Right ventricle myocardium superior (tissue), 1 donor: ENCODE data around the gene ASIC2. TPM values are rescaled to one million over a fixed set of nuclear protein-coding genes. Genes with fewer than 3 reads are reported as not detected.

ENCODE experiments used
- ATAC-seq: fragments of 200-7000 bp; cut with Tn5 transposase; one replicate; pipeline ENCODE4 v1.9.1; 2020; ENCODE audit warnings: mild to moderate bottlenecking; ENCODE audit not compliant: poor library complexity
- DNase-seq: peaks from one replicate; pipeline ENCODE4 v3.0.0-alpha.2; 2020
- intact Hi-C: fragments of 100-400 bp; cut with DNase I; formaldehyde crosslinking; loops from one replicate; pipeline ENCODE4 v1.11.2; 2022
- total RNA-seq: library from RNA; stranded (reverse); fragmentation: NEBNext Ultra II Directional; extraction: Animal tissue kit (Norgen Biotek cat#: 25700); gene quantifications from one replicate; pipeline ENCODE4 v1.2.1, GENCODE V29; 2021
- donor health status: DM: no; HTN: yes; CAD: no; lungs with severe emphysema.

Gene ASIC2
- total RNA-seq, 1 donor from 2014 or later = not detected

- intact Hi-C loops = no loop called here
- no peak for ATAC-seq
- DNase-seq = no peak
These were observed 74.1 kb downstream of the ASIC2 start for GRCh38 chr17:33218698-33219601.

- intact Hi-C loops = no loop called here
- no peak for DNase-seq
- ATAC-seq = no peak
These were observed 75.2 kb downstream of the ASIC2 start for GRCh38 chr17:33217891-33218290.

- intact Hi-C loops = no loop called here
- DNase-seq (no peak), ATAC-seq (no peak)
These were observed 78.1 kb downstream of the ASIC2 start for GRCh38 chr17:33214996-33215395.

GRCh38 chr17:33210285-33210684 is 82.8 kb downstream of the ASIC2 start:
- intact Hi-C loops = no loop called here
- no peak for ATAC-seq
- DNase-seq = no peak

GRCh38 chr17:33209671-33210070 is 83.4 kb downstream of the ASIC2 start:
- intact Hi-C loops = no loop called here
- ATAC-seq = no peak
- no peak for DNase-seq

GRCh38 chr17:33207231-33207630 is 85.9 kb downstream of the ASIC2 start:
- intact Hi-C loops = no loop called here
- ATAC-seq (no peak), DNase-seq (no peak)

- intact Hi-C loops = no loop called here
- no peak for ATAC-seq
- no peak for DNase-seq
These were observed 87.5 kb downstream of the ASIC2 start for GRCh38 chr17:33205552-33205951.

- intact Hi-C loops = no loop called here
- no peak for DNase-seq
- no peak for ATAC-seq
These were observed 88.4 kb downstream of the ASIC2 start for GRCh38 chr17:33204701-33205100.

GRCh38 chr17:33204156-33204555 is 88.9 kb downstream of the ASIC2 start:
- DNase-seq = no peak
- intact Hi-C loops = no loop called here
- ATAC-seq = no peak

- ATAC-seq (no peak), DNase-seq (no peak)
- intact Hi-C loops = no loop called here
These were observed 90.1 kb downstream of the ASIC2 start for GRCh38 chr17:33202796-33203495.

GRCh38 chr17:33202021-33202420 is 91.1 kb downstream of the ASIC2 start:
- intact Hi-C loops = no loop called here
- DNase-seq (no peak), ATAC-seq (no peak)

- intact Hi-C loops = no loop called here
- ATAC-seq = no peak
- DNase-seq = no peak
These were observed 91.8 kb downstream of the ASIC2 start for GRCh38 chr17:33201283-33201682.

GRCh38 chr17:33200587-33200986 is 92.5 kb downstream of the ASIC2 start:
- DNase-seq (no peak), ATAC-seq (no peak)
- intact Hi-C loops = no loop called here

- intact Hi-C loops = no loop called here
- no peak for DNase-seq
- ATAC-seq = no peak
These were observed 93.3 kb downstream of the ASIC2 start for GRCh38 chr17:33199571-33200510.

- ATAC-seq (no peak), DNase-seq (no peak)
- intact Hi-C loops = no loop called here
These were observed 94.1 kb downstream of the ASIC2 start for GRCh38 chr17:33198954-33199353.

- intact Hi-C loops = no loop called here
- ATAC-seq (no peak), DNase-seq (no peak)
These were observed 95.8 kb downstream of the ASIC2 start for GRCh38 chr17:33197342-33197741.

- intact Hi-C loops = no loop called here
- no peak for DNase-seq
- ATAC-seq = no peak
These were observed 96.2 kb downstream of the ASIC2 start for GRCh38 chr17:33196883-33197282.

GRCh38 chr17:33192951-33193911 is 99.9 kb downstream of the ASIC2 start:
- intact Hi-C loops = no loop called here
- ATAC-seq (no peak), DNase-seq (no peak)
